Measurements from ENCODE around the gene GRAP2.

DNA sequence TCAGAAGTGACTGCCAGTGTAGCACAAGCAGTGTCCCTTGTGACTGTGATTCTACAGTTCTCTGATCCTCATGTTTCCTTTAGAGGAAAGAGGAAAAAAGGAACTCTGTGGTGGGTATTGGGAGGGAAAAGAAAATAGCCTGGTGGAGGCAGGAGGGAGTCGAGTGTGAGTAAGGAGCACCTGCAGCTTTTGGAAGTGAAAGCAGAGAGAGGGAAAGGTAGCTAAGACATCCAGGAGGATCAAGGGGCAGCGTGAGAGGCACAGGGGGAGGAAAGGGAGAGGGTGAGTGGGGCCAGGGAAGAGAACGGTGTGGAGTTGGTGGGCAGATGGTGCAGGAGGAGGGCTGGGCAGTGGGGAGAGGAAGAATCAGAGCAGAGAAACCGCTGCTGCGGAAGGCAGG lies 71.8 kb downstream of the GRAP2 start:
- TF ChIP-seq, protein P1, sequence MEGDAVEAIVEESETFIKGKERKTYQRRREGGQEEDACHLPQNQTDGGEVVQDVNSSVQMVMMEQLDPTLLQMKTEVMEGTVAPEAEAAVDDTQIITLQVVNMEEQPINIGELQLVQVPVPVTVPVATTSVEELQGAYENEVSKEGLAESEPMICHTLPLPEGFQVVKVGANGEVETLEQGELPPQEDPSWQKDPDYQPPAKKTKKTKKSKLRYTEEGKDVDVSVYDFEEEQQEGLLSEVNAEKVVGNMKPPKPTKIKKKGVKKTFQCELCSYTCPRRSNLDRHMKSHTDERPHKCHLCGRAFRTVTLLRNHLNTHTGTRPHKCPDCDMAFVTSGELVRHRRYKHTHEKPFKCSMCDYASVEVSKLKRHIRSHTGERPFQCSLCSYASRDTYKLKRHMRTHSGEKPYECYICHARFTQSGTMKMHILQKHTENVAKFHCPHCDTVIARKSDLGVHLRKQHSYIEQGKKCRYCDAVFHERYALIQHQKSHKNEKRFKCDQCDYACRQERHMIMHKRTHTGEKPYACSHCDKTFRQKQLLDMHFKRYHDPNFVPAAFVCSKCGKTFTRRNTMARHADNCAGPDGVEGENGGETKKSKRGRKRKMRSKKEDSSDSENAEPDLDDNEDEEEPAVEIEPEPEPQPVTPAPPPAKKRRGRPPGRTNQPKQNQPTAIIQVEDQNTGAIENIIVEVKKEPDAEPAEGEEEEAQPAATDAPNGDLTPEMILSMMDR (conservative IDR thresholded peaks at IDR 0.05; ENCODE audit: low read length) = no peak
- TF ChIP-seq EZH2phosphoT487 (IDR thresholded peaks at IDR 0.05; ENCODE audit: borderline replicate concordance) = no peak

Data from Loucy (cell line).